Measurements from ENCODE around the gene SULT1A2. TPM values are rescaled to one million over a fixed set of nuclear protein-coding genes. Genes with fewer than 3 reads are reported as not detected.

The SULT1A2 gene
- total and polyA plus RNA-seq, 2 of the 13 experiments (the other 11 are each of a cell fraction or from before 2014, with no cell fraction given) = 33.0 to 34.2 TPM

GRCh38 chr16:28596840-28597691, at the start of gene SULT1A2 (continued):
- TF ChIP-seq ZBTB40 (IDR thresholded peaks at IDR 0.05) (no peak), ZBTB40 (CRISPR knock-in tag; IDR thresholded peaks at IDR 0.05) (no peak), JARID2 (CRISPR knock-in tag; IDR thresholded peaks at IDR 0.05; ENCODE audit: insufficient replicate concordance) (no peak), SMARCE1 (IDR thresholded peaks at IDR 0.05; ENCODE audit: borderline replicate concordance) (no peak), ZNF773 (CRISPR knock-in tag; IDR thresholded peaks at IDR 0.05; ENCODE audit: borderline replicate concordance) (no peak), HNRNPL (IDR thresholded peaks at IDR 0.05; ENCODE audit: low read depth, low read length) (peak; percentile 75; the same call in 1 of the 2 replicates), EED (CRISPR knock-in tag; IDR thresholded peaks at IDR 0.05) (no peak), ZBTB43 (CRISPR knock-in tag; conservative IDR thresholded peaks at IDR 0.05) (no peak), ZNF576 (CRISPR knock-in tag; IDR thresholded peaks at IDR 0.05) (no peak), SNAPC4 (CRISPR knock-in tag; IDR thresholded peaks at IDR 0.05) (no peak), FOSL1 (CRISPR knock-in tag; IDR thresholded peaks at IDR 0.05; ENCODE audit: borderline replicate concordance) (no peak), ZBTB20 (CRISPR knock-in tag; IDR thresholded peaks at IDR 0.05; ENCODE audit: borderline replicate concordance, low read depth) (no peak)
